Ectodermal cell (in vitro differentiated cells): ENCODE measurements around the gene GOLGA7B.

Experiments
- H3K27ac ChIP-seq: 2 replicates; pipeline ENCODE4 v1.7.0; 2013; ENCODE audit warnings: mild to moderate bottlenecking, low read depth, low read length; ENCODE audit not compliant: insufficient read depth, poor library complexity, severe bottlenecking
- H3K27me3 ChIP-seq: 2 replicates; pipeline ENCODE4 v1.7.0; 2013; ENCODE audit warnings: mild to moderate bottlenecking, low read length; ENCODE audit not compliant: insufficient read depth, control insufficient read depth, poor library complexity, severe bottlenecking
- H3K36me3 ChIP-seq: one replicate; pipeline ENCODE4 v1.7.0; 2013; ENCODE audit warnings: low read length; ENCODE audit not compliant: control insufficient read depth, insufficient read depth
- H3K4me1 ChIP-seq: one replicate; pipeline ENCODE4 v1.7.0; 2013; ENCODE audit warnings: low read length; ENCODE audit not compliant: control insufficient read depth, insufficient read depth
- H3K4me3 ChIP-seq: 2 replicates; pipeline ENCODE4 v1.7.0; 2013; ENCODE audit warnings: low read depth, low read length, control low read depth; ENCODE audit not compliant: insufficient read depth
- H3K9me3 ChIP-seq: 2 replicates; pipeline ENCODE4 v1.7.0; 2013; ENCODE audit warnings: mild to moderate bottlenecking, low read length, moderate library complexity; ENCODE audit not compliant: control insufficient read depth
- WGBS, 2 experiments: methylation state at CpG; one replicate each; pipeline ENCODE4 v1.1.7; 2013; ENCODE audit warnings: missing lambda C conversion rate in 2 of 2; 5-methylcytosine and 5-hydroxymethylcytosine counted together

GOLGA7B gene

DNA sequence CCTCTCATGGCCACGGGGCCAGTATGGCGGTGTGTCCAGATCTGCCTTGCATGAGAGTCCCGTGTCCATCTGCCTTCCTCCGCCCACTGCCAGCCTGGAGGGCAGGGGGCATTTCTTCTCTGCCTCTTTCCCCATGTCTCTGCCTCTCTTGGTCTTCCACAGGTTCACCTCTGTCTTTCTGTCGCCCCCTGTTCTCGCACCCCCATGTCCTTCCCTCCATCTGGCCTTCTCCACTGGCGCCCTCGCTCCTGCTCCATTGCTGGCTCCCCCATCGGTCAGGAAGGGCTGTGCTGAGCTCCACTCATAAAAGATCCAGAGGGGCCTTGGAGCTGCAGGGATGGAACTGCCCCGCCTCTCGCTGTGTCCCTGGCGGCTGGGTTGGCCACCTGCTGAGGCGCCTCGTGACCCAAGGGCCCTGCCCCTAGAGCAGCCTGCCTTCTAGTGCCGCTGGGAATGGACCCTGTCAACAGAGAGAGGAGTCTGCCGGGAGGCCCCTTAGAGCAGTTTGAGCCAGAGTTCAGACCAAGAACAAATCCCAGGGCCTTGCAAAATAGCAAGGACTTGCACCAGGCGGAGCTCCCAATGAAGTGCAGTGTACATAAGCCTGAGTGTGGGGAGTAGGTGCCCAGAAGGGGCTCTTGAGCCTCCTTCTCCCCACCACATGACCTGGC is 42.0 kb downstream of the GOLGA7B start:
- WGBS, 2 experiments = 84 to 88% methylated on average over 17 of the region's 17 CpGs
- H3K27ac ChIP-seq = no peak overlapping the region
- peaks cover 20% of the 10 kb centered on the region for H3K4me1 ChIP-seq
- no peak overlapping the region for H3K4me3 ChIP-seq
- H3K9me3 ChIP-seq = no peaks in the 10 kb centered on the region
- H3K27me3 ChIP-seq = no peaks in the 10 kb centered on the region
- H3K36me3 ChIP-seq = no peaks in the 10 kb centered on the region

DNA sequence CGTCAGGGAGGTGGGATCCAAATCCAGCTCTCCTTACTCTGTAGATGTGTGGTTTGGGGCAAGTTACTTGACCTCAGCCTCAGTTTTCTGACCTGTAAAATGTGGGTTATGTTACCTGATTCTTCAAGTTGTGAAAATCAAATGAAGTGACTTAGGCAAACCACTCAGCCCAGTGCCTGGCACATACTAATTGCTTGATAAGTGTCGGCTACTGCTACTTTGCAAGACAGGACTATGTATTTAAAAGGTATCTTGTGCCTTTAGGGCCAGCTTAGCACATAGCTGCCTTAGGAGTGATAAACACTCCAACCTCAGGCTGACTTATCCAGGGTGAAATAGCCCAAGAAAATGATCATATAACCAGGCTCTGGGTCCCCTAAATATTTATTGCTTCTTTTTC is 42.9 kb downstream of the GOLGA7B start:
- H3K4me1 ChIP-seq = peaks cover 19% of the 10 kb centered on the region
- 89 to 93% methylated on average over 2 of the region's 2 CpGs for WGBS, 2 experiments
- no peaks in the 10 kb centered on the region for H3K27me3 ChIP-seq

DNA sequence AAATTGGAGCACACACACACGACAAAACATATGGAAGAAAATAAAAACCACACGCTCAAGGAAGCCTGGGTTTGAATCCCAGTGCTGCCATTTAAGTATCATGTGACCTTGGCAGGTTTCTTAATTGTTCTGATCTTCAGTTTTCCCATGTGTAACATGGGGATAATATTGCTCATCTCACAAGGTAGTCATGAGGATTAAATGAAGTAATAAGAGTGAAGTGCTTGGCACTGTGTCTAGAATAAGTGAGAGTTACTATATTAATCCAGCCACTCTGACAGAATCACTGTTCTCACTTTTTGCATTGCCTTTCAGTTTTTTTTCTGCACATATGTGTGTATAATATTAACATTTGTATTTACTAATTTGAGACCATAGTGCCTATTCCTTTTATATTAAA is 43.3 kb downstream of the GOLGA7B start:
- Histone ChIP-seq H3K27me3 (no peaks in the 10 kb centered on the region), H3K36me3 (no peaks in the 10 kb centered on the region), H3K9me3 (no peaks in the 10 kb centered on the region), H3K4me3 (no peak overlapping the region), H3K4me1 (peaks cover 19% of the 10 kb centered on the region), H3K27ac (no peak overlapping the region)
- 90 to 93% methylated on average over 2 of the region's 2 CpGs for WGBS, 2 experiments

More for the DNA sequence above, 42.9 kb downstream of the GOLGA7B start:
- H3K9me3 ChIP-seq = no peaks in the 10 kb centered on the region
- no peak overlapping the region for H3K4me3 ChIP-seq
- H3K27ac ChIP-seq = no peak overlapping the region
- H3K36me3 ChIP-seq = no peaks in the 10 kb centered on the region

DNA sequence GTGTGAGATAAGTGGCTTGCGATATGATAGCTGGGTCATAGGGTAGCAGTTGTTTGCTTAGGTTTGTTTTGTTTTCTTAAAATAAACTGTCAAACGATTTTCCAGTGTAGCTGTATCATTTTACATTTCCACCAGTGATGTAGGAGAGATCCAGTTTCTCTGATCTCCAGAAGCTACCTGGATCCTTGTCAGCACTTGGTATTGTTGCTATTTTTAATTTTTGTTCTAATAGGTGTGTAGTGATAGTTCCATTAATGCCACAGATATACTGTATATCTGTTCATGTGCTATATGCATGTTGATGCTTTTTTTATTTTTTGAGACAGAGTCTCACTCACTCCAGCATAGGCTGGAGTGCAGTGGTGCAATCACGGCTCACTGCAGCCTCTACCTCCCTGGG is 44.4 kb downstream of the GOLGA7B start:
- Histone ChIP-seq H3K4me1 (peaks cover 14% of the 10 kb centered on the region), H3K36me3 (no peaks in the 10 kb centered on the region), H3K27me3 (no peaks in the 10 kb centered on the region), H3K9me3 (no peaks in the 10 kb centered on the region), H3K27ac (no peak overlapping the region), H3K4me3 (no peak overlapping the region)
- 94 to 96% methylated on average over 3 of the region's 3 CpGs for WGBS, 2 experiments

DNA sequence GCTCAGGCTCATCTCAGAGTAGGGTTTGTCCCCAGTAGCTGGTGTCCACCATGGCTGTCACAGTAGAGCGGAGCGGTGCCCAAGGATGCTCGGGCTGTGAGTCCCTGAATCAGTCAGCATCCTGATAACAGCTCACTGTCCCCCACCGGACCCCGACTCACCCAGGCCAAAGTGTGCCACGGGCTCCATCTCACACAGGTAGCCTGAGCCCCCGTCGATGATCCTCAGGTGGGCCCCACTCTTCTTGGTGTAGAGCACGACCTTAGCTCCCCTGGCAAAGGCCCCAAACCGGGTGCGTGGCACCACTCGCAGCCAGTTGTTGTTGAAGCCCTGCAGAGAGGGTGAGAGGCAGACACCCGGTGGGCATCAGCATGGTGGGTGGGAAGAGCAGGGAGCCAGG is 45.4 kb downstream of the GOLGA7B start:
- H3K4me3 ChIP-seq = no peak overlapping the region
- H3K27ac ChIP-seq = no peak overlapping the region
- H3K4me1 ChIP-seq = peaks cover 4% of the 10 kb centered on the region
- 94 to 97% methylated on average over 13 of the region's 13 CpGs for WGBS, 2 experiments
- no peaks in the 10 kb centered on the region for H3K27me3 ChIP-seq
- H3K9me3 ChIP-seq = no peaks in the 10 kb centered on the region
- H3K36me3 ChIP-seq = no peaks in the 10 kb centered on the region

DNA sequence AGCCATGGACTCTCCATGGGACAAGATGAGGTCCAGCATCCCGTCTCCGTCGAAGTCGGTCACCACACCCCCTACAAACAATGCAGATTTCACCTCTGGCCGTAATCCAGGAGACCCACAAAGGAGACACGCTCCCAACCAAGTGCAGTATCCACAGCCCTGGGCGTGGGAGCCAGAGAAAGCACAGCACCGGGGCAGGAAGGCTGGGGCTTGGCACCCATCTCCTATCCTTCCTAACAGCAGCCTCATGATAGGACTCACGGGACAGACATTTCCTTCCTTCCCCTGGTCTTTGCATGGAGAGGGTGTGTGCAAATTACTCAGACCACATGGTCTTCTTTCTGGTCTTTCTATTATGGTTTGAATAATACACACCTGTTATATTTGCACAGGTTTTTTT is 46.3 kb downstream of the GOLGA7B start:
- no peaks in the 10 kb centered on the region for H3K9me3 ChIP-seq
- no peak overlapping the region for H3K27ac ChIP-seq
- H3K36me3 ChIP-seq = no peaks in the 10 kb centered on the region
- 87 to 93% methylated on average over 9 of the region's 9 CpGs for WGBS, 2 experiments
- peaks cover 4% of the 10 kb centered on the region for H3K4me1 ChIP-seq
- H3K27me3 ChIP-seq = no peaks in the 10 kb centered on the region
- no peak overlapping the region for H3K4me3 ChIP-seq

DNA sequence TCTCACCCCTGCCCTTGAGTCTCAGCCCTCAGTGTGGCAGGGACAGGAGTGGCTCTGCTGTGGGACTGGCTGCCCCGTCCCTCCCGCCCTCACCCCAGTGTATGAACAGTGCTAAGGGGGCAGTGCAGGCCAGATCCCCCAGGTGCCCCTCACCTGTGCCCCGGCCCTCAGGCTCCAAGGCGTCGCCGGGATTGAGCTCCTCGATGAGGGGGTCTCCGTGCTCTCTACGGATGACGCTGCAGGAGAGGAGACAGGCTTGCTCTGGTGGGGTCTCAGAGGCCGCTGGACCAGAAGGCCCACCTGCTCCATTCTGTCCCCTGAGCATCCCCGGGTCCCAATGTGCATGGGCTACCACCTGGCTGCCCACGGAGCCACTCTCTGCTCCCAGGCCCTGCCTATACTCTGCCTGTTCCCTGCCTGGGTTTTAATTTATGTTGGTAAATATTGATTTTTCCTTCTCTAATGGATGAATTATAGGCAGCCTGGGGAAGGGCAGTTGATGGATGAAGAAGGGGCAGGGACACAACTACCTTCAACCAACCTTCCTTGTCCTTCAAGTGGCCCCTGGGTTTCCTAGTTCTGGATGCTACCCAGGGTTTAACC is 47.2 kb downstream of the GOLGA7B start:
- Histone ChIP-seq H3K27ac (no peak overlapping the region), H3K27me3 (no peaks in the 10 kb centered on the region)
- 94 to 95% methylated on average over 13 of the region's 13 CpGs for WGBS, 2 experiments

DNA sequence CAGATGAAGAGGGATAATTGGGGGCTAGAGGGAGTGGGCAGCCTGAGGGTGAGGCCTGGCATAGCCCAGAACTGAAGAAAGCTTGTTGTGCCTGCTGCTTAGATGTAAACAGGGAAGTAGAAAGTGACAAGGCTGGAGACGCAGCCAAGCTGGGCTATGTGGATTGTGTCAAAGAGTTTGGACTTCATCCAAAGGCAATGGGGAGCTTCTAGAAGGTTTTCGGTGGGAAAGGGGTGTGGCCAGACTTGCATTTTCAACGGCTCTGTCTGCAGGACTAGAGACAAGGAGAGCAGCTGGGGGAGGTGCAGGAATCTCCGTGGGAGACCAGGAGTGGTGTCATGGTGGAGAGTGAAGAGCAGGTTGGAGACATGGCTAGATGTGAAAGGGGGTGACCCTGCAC is 48.8 kb downstream of the GOLGA7B start:
- 57 to 64% methylated on average over 4 of the region's 4 CpGs for WGBS, 2 experiments
- H3K4me1 ChIP-seq = peaks cover 7% of the 10 kb centered on the region
- H3K27me3 ChIP-seq = no peaks in the 10 kb centered on the region

More for the DNA sequence above, 47.2 kb downstream of the GOLGA7B start:
- no peak overlapping the region for H3K4me3 ChIP-seq
- H3K9me3 ChIP-seq = no peaks in the 10 kb centered on the region
- no peaks in the 10 kb centered on the region for H3K4me1 ChIP-seq
- H3K36me3 ChIP-seq = no peaks in the 10 kb centered on the region

DNA sequence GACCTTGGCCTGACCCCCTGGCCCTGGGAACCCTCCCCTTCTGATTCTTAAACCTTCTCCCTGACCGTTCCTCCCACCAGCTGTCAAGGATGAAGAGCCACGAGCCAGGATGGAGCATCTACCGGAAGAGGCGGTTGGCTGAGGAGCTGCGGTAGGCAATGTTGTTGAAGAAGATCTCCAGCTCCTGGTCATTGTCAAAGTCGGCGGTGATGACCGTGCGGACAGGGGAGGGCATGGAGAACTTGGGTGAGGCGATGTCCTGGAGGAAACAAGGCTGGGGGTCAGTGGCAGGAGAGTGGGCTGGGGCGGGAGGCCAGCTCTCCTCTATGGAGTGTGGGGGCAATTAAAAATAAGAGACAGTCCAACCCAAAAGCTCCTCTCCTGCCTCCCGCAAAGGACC is 51.7 kb downstream of the GOLGA7B start:
- Histone ChIP-seq H3K4me1 (peaks cover 15% of the 10 kb centered on the region), H3K36me3 (no peaks in the 10 kb centered on the region), H3K27me3 (no peaks in the 10 kb centered on the region), H3K27ac (no peak overlapping the region), H3K9me3 (no peaks in the 10 kb centered on the region), H3K4me3 (no peak overlapping the region)
- WGBS, 2 experiments = 91 to 94% methylated on average over 12 of the region's 12 CpGs

More for the DNA sequence above, 48.8 kb downstream of the GOLGA7B start:
- no peak overlapping the region for H3K4me3 ChIP-seq
- H3K27ac ChIP-seq = no peak overlapping the region
- no peaks in the 10 kb centered on the region for H3K9me3 ChIP-seq
- no peaks in the 10 kb centered on the region for H3K36me3 ChIP-seq

DNA sequence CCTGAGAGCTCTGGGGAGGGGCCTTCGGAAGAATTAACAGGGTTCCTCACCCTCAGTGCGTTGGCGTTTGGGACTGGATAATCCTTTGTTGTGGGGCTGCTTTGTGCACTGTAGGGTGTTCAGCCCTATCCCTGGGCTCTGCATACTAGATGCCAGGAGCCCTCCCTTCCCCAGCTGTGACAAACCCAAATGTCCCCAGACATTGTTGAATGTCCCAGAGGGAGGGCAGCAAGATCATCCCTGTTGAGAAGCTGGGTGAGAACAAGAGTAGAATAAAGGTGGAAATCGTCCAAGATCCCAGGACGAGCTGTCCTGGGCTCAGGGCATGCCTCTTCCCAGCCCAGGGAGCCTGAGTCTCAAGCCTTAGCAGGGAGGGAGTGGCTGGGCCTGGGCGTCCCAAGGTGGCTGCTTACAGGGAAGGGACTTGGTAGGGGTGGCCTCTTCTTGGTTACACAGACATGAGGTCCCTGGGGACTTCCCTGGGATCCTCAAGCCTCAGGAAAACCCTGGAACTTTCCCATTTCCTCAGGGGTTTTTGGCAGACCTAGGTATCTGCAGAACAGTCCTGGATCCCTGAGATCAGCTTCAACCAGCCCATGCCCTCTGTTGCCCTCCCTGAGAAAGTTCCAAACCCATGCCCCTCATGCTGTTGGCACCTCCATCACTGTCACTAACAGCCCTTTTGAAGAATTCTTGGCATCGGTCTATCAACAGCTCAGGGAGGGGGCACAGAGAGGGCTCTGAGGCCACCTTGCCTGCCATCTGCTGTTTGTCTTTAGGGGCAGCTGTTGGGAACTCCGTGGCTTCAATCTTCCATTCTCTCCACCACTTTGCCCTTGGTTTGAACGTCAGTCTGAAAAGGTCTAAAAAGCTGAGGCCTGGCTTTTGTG is 53.7 kb downstream of the GOLGA7B start:
- Histone ChIP-seq H3K4me1 (peaks cover 15% of the 10 kb centered on the region), H3K4me3 (no peak overlapping the region), H3K9me3 (no peaks in the 10 kb centered on the region), H3K27ac (no peak overlapping the region), H3K36me3 (no peaks in the 10 kb centered on the region), H3K27me3 (no peaks in the 10 kb centered on the region)
- 69 to 76% methylated on average over 9 of the region's 9 CpGs for WGBS, 2 experiments
